WI38 (cell line): ENCODE results near the gene GARRE1.
"Not testable (repeated sequence)": the region's sequence is repeated elsewhere in the genome, so short reads cannot be mapped to it uniquely, and the experiment has no call there.

Experiments used
- H3K4me3 ChIP-seq: 2 replicates; pipeline ENCODE4 v1.5.1; 2011; ENCODE audit warnings: low read depth, mild to moderate bottlenecking, control low read depth, low read length
- CTCF ChIP-seq: IDR thresholded peaks from 2 replicates; pipeline ENCODE4 v1.5.1; 2012; ENCODE audit warnings: low read depth, mild to moderate bottlenecking, control low read depth, low read length

The GARRE1 gene

GRCh38 chr19:34275705-34276104 is 21.4 kb downstream of the GARRE1 start:
- H3K4me3 ChIP-seq: no peak overlapping the region
- TF ChIP-seq CTCF: no peak

GRCh38 chr19:34276614-34277013 is 22.3 kb downstream of the GARRE1 start:
- no peak for TF ChIP-seq CTCF
- H3K4me3 ChIP-seq: no peak overlapping the region

- TF ChIP-seq CTCF: no peak
- H3K4me3 ChIP-seq: no peak overlapping the region
These were observed 22.9 kb downstream of the GARRE1 start for GRCh38 chr19:34277244-34277643.

GRCh38 chr19:34278783-34279182 is 24.4 kb downstream of the GARRE1 start:
- no peak overlapping the region for H3K4me3 ChIP-seq
- no peak for TF ChIP-seq CTCF

GRCh38 chr19:34281444-34281843 is 27.1 kb downstream of the GARRE1 start:
- not testable (repeated sequence) for H3K4me3 ChIP-seq

GRCh38 chr19:34282611-34283519 is 28.5 kb downstream of the GARRE1 start:
- no peak for TF ChIP-seq CTCF
- H3K4me3 ChIP-seq: no peak overlapping the region

GRCh38 chr19:34284505-34284904 is 30.2 kb downstream of the GARRE1 start:
- no peak for TF ChIP-seq CTCF
- no peak overlapping the region for H3K4me3 ChIP-seq
